SU-DHL-6 (cell line): ENCODE results near the gene KLRK1.

Experiments
- H2AFZ ChIP-seq: fragments of 200-600 bp; sonication (generic); 2 replicates; pipeline ENCODE4 v1.6.1; 2014; ENCODE audit warnings: low read depth, mild to moderate bottlenecking, moderate library complexity, mixed read lengths, antibody characterized with exemption, low read length; ENCODE audit not compliant: severe bottlenecking
- H3F3A ChIP-seq: fragments of 200-600 bp; shearing (Covaris generic); 2 replicates; pipeline ENCODE4 v1.6.0; 2016; ENCODE audit warnings: antibody characterized with exemption, mild to moderate bottlenecking; ENCODE audit not compliant: insufficient read depth
- H3K27ac ChIP-seq: fragments of 200-600 bp; sonication (generic); 2 replicates; pipeline ENCODE4 v1.5.1; 2016; ENCODE audit warnings: low read depth, mild to moderate bottlenecking, low read length, moderate library complexity, mixed read lengths
- H3K27me3 ChIP-seq: fragments of 200-600 bp; sonication (generic), shearing (Covaris generic); 2 replicates; pipeline ENCODE4 v1.6.0; 2014; ENCODE audit warnings: mild to moderate bottlenecking, low read length
- H3K36me3 ChIP-seq: fragments of 200-600 bp; sonication (generic); 2 replicates; pipeline ENCODE4 v1.6.1; 2014; ENCODE audit warnings: mild to moderate bottlenecking, low read length, mixed read lengths
- H3K4me2 ChIP-seq: fragments of 300-600, 200-600 bp; shearing (Covaris generic), sonication (generic); 2 replicates; pipeline ENCODE4 v1.6.0; 2014; ENCODE audit warnings: low read length, low read depth, mild to moderate bottlenecking; ENCODE audit not compliant: poor library complexity, severe bottlenecking
- H3K4me3 ChIP-seq: fragments of 200-600 bp; sonication (generic); 2 replicates; pipeline ENCODE4 v1.5.1; 2014; ENCODE audit warnings: antibody characterized with exemption, low read length, mild to moderate bottlenecking, mixed read lengths; ENCODE audit not compliant: insufficient read depth, poor library complexity, severe bottlenecking
- H3K79me2 ChIP-seq: fragments of 200-600 bp; sonication (generic); 2 replicates; pipeline ENCODE4 v1.6.1; 2014; ENCODE audit warnings: mild to moderate bottlenecking, low read length, moderate library complexity; ENCODE audit not compliant: insufficient read depth
- H3K9ac ChIP-seq: fragments of 200-600 bp; sonication (generic); 2 replicates; pipeline ENCODE4 v1.7.0; 2014; ENCODE audit warnings: mild to moderate bottlenecking, low read length
- H3K9me2 ChIP-seq: fragments of 200-600 bp; sonication (generic); replicated peaks from 2 replicates; pipeline ENCODE4 v1.6.1; 2014; ENCODE audit warnings: low read length; ENCODE audit not compliant: insufficient read depth
- H3K9me3 ChIP-seq: fragments of 200-600 bp; sonication (generic); 2 replicates; pipeline ENCODE4 v1.6.1; 2014; ENCODE audit warnings: low read length, mixed read lengths; ENCODE audit not compliant: insufficient read depth
- H4K20me1 ChIP-seq: fragments of 200-600 bp; sonication (generic); 2 replicates; pipeline ENCODE4 v1.6.1; 2014; ENCODE audit warnings: low read depth, mild to moderate bottlenecking, antibody characterized with exemption, low read length, moderate library complexity, mixed read lengths
- EZH2phosphoT487 ChIP-seq: fragments of 200-600 bp; sonication (generic), shearing (Covaris generic); conservative IDR thresholded peaks from 2 replicates; pipeline ENCODE4 v1.6.1; 2018; ENCODE audit warnings: mild to moderate bottlenecking, antibody characterized with exemption, low read length, moderate library complexity, mixed read lengths
- TF ChIP-seq, protein P1 (sequence below): fragments of 200-600 bp; sonication (generic); IDR thresholded peaks from one replicate; pipeline ENCODE4 v1.5.1; 2017; ENCODE audit warnings: antibody characterized with exemption, mild to moderate bottlenecking, low read length, moderate library complexity; ENCODE audit not compliant: insufficient read depth, poor library complexity, severe bottlenecking

Gene KLRK1

DNA sequence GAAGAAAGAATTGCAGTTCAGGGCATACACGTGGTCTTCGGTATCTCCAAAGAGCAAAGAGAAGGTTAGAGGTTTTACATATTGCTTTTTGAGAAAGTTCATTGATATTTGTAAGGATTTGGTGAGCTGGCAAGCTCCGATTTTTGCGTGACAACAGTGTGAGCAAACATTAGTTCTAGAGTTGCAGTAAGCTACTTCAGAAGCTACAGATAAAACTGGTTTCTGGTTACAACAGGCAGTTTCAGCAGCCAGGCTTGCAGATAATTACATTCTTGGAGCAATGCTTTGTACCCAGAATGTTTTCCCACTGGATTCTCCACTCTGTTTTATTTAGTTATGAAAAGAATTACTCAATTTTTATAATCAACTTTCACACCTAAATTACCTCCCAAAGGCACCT, 28.2 kb downstream of the KLRK1 start:
- H3K9ac ChIP-seq, result no peak overlapping the region
- H4K20me1 ChIP-seq, result no peaks in the 10 kb centered on the region
- H3K27ac ChIP-seq, result no peak overlapping the region
- no peaks in the 10 kb centered on the region for H3K36me3 ChIP-seq
- H3K9me3 ChIP-seq, result no peaks in the 10 kb centered on the region
- TF ChIP-seq EZH2phosphoT487, result no peak
- TF ChIP-seq, protein P1, sequence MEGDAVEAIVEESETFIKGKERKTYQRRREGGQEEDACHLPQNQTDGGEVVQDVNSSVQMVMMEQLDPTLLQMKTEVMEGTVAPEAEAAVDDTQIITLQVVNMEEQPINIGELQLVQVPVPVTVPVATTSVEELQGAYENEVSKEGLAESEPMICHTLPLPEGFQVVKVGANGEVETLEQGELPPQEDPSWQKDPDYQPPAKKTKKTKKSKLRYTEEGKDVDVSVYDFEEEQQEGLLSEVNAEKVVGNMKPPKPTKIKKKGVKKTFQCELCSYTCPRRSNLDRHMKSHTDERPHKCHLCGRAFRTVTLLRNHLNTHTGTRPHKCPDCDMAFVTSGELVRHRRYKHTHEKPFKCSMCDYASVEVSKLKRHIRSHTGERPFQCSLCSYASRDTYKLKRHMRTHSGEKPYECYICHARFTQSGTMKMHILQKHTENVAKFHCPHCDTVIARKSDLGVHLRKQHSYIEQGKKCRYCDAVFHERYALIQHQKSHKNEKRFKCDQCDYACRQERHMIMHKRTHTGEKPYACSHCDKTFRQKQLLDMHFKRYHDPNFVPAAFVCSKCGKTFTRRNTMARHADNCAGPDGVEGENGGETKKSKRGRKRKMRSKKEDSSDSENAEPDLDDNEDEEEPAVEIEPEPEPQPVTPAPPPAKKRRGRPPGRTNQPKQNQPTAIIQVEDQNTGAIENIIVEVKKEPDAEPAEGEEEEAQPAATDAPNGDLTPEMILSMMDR, result no peak
- H3F3A ChIP-seq, result no peaks in the 10 kb centered on the region
- no peaks in the 10 kb centered on the region for H3K79me2 ChIP-seq
- H3K4me2 ChIP-seq, result no peak overlapping the region
- H3K4me3 ChIP-seq, result no peak overlapping the region
- no peaks in the 10 kb centered on the region for H3K9me2 ChIP-seq
- H2AFZ ChIP-seq, result no peak overlapping the region
- no peaks in the 10 kb centered on the region for H3K27me3 ChIP-seq

DNA sequence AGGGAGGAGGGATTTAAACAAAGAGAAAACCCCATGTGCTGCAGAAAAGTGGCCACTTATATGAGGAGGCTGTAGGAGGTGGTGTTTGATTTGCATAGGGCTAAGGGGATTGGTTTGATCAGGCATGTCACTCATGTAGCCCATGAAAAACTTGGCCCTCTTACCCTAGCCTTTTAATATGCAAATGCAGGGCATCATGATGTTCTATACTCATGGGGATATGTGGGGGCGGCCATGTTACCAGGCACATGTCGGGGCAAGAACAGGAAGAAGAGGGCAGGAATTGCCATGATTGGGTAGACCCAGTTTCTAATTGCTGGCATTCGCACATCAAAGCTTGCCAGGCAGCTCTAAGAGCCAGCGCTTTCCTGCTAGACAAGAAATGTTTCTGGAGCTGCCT, 28.8 kb downstream of the KLRK1 start:
- H3K27me3 ChIP-seq, result no peaks in the 10 kb centered on the region
- H3K9me2 ChIP-seq, result no peaks in the 10 kb centered on the region
- H3K36me3 ChIP-seq, result no peaks in the 10 kb centered on the region
- no peaks in the 10 kb centered on the region for H4K20me1 ChIP-seq
- H3K4me2 ChIP-seq, result no peak overlapping the region
- no peaks in the 10 kb centered on the region for H3K9me3 ChIP-seq
- no peaks in the 10 kb centered on the region for H3F3A ChIP-seq
- no peak overlapping the region for H3K9ac ChIP-seq
- H2AFZ ChIP-seq, result no peak overlapping the region
- no peak overlapping the region for H3K27ac ChIP-seq
- H3K79me2 ChIP-seq, result no peaks in the 10 kb centered on the region
- TF ChIP-seq EZH2phosphoT487, result no peak
- TF ChIP-seq, protein P1, result no peak
- H3K4me3 ChIP-seq, result no peak overlapping the region

DNA sequence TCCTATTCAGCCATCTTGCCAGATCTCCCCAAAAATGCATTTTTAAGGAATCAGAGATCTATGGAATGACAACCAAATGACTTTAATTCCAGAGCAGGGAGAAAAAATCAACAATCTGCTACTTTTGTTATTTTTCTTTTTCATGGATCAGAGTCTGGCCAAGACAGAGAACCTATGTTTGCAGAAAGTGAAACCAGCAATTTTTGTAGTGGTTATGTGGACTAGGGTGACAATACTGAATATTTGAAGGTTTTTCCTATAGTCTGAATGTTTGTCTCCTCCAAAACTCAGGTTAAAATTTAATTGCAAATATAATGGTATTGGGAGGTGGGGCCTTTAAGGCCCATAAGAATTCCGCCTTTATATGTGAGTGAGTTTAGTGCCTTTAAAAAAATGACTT, 30.9 kb downstream of the KLRK1 start:
- Histone ChIP-seq H3K4me2 (no peak overlapping the region), H3K4me3 (no peak overlapping the region), H4K20me1 (no peaks in the 10 kb centered on the region), H2AFZ (no peak overlapping the region), H3K9me3 (no peaks in the 10 kb centered on the region), H3F3A (no peaks in the 10 kb centered on the region), H3K36me3 (no peaks in the 10 kb centered on the region), H3K27ac (no peak overlapping the region), H3K27me3 (no peaks in the 10 kb centered on the region), H3K9ac (no peak overlapping the region), H3K9me2 (no peaks in the 10 kb centered on the region), H3K79me2 (no peaks in the 10 kb centered on the region)
- no peak for TF ChIP-seq EZH2phosphoT487
- TF ChIP-seq, protein P1, result no peak

DNA sequence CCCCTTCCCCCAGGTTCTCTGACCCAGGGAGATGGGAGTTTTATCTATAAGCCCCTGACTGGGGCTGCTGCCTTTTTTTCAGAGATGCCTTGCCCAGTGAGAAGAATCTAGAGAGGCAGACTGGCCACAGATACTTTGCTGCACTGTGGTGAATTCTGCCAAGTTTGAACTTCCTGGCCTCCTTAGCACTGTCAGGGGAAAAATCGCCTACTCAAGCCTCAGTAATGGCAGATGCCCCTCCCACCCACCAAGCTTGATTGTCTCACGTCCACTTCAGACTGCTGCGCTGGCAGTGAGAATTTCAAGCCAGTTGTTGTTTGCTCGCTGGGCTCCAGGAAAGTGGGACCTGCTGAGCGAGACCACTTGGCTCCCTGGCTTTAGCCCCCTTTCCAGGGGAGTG, 31.7 kb downstream of the KLRK1 start:
- H3K27me3 ChIP-seq, result no peaks in the 10 kb centered on the region

More for the DNA sequence above, 31.7 kb downstream of the KLRK1 start:
- no peaks in the 10 kb centered on the region for H3F3A ChIP-seq
- H4K20me1 ChIP-seq, result no peaks in the 10 kb centered on the region
- H2AFZ ChIP-seq, result no peak overlapping the region
- no peaks in the 10 kb centered on the region for H3K9me2 ChIP-seq
- no peaks in the 10 kb centered on the region for H3K79me2 ChIP-seq
- no peaks in the 10 kb centered on the region for H3K9me3 ChIP-seq
- no peak overlapping the region for H3K9ac ChIP-seq
- H3K36me3 ChIP-seq, result no peaks in the 10 kb centered on the region
- H3K27ac ChIP-seq, result no peak overlapping the region
- no peak overlapping the region for H3K4me2 ChIP-seq
- no peak overlapping the region for H3K4me3 ChIP-seq
- TF ChIP-seq, protein P1, result no peak
- no peak for TF ChIP-seq EZH2phosphoT487
